CMK (cell line): ENCODE measurements around the gene METAP1D.

Experiments used
- DNase-seq: peaks from one replicate; pipeline ENCODE4 v3.0.0-alpha.2; 2010; ENCODE audit warnings: low read depth

The METAP1D gene

GRCh38 chr2:172091761-172092566 lies 92.2 kb downstream of the METAP1D start:
- no peak for DNase-seq

GRCh38 chr2:172092716-172093415 lies 93.1 kb downstream of the METAP1D start:
- DNase-seq = no peak

DNA sequence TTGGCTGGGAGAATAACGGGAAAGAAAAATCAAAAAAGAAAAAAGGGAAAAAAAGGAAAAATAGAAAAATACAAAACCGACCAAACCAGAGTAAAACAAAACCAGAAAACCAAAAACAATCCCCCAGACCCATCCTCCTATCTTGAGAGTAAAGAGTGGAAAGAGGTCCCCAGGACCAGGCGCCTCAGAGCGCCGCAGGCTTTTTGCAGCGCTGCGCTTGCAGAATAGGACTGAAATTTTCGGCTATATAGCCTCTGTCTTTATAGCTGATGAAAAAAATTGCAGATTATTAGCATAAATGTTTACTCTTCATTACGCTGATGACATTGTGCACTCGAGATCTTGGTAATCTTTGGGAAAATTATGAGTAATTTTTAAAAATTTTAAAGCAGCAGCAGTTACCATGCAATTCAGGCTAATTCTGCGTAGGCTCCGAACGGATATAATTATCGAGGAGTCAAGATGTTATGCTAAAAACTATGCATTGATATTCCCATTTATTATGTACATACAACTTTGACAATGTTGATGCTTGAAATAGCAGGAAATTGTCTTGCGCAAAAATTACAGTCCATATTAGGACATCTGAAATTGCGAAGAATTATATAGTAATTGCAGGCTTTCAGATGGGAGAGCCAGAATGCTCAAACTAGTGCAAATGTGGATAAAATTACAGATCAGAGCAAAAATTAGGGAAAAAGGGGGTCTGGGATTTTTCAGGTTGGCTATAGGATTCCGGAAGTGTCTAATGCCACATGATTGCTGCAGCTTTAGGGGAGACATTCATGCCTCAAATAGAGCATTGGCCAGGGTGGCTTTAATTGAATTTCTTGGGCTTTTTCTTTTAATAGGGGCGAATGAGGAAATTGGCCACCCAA lies 93.9 kb downstream of the METAP1D start:
- no peak for DNase-seq

- DNase-seq = no peak
These were observed 94.8 kb downstream of the METAP1D start for GRCh38 chr2:172094294-172095145.

- DNase-seq = no peak
These were observed 95.6 kb downstream of the METAP1D start for GRCh38 chr2:172095146-172095904.

DNA sequence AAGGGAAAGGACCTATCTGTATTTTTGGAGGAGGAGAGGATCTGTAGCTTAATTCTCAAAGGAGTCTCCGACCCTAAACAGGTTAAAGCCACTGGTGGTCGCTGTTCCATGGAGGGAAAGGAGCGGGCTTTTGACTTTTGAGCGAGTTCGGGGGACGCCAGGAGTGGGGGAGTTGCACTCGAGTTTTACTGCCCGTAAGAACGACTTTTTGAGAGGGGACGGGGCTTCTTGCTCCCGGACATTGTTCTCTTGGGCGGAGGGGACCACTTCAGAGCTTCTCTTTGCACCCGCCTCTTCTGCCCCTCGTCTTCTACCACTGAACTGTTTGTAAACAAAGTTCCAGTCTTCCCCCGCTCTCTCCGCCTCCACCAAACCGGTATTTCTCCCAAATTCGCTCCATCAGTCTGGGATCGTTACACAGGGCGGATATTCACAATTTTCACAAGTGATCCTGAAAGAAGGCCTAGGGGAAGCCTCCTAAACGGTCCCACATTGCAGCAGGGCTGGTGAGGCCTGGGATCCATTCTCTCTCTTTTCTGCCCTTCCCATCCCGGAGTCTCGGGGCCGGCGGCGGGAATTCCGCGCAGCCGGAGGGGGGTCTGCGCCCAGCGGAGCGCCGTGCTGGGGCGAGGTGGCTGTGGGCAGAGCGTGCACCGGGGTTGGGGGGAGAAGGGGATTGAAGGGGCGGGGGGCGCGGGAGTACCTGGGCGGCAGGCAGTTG lies 96.3 kb downstream of the METAP1D start:
- no peak for DNase-seq

DNA sequence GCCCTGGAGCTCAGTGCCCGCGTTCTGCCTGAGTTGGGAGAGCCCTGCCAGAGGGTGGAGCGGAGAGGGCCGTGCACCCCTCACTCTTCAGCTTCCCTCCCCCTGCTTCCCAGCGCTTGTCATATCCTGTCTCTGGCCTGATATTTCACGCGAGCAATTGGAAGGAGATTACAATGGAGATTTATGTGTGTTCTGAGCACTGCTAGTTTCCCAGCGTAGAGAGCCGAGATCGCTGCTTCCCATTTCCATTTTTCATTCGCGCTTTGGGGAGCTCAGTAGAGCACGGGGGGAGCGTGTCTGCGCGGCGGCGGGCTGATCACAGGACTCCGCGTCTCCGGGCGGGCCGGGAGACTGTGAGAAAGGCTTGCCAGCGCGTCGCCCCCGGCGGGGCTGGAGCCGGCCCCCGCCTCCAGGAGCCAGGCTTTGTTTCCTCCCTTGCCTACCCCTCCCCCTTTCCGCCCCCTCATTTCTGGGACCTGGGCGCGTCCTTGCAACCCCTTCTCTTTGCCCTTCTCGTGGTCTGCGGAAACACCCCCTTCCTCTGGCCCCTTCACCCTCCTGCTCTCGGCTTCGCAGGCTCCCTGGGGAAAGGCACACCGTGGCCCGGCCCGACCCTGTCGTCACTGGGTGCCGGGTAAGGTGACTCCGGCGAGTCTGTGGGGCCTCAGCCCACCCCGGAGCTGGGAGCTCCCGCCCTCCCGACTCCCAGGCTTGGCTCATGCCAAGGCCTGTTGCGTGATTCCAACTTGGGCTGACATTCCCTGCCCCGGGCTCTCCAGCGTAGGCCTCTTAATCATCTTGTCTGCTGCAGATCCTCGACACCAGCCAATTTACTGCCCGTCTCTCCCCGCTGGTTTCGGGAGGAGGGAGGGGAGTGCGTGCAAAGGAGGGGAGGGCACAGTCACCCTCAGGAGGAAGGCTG lies 97.1 kb downstream of the METAP1D start:
- DNase-seq = no peak

GRCh38 chr2:172097557-172098131 lies 97.9 kb downstream of the METAP1D start:
- no peak for DNase-seq

GRCh38 chr2:172098287-172098649 lies 98.5 kb downstream of the METAP1D start:
- DNase-seq = no peak

DNA sequence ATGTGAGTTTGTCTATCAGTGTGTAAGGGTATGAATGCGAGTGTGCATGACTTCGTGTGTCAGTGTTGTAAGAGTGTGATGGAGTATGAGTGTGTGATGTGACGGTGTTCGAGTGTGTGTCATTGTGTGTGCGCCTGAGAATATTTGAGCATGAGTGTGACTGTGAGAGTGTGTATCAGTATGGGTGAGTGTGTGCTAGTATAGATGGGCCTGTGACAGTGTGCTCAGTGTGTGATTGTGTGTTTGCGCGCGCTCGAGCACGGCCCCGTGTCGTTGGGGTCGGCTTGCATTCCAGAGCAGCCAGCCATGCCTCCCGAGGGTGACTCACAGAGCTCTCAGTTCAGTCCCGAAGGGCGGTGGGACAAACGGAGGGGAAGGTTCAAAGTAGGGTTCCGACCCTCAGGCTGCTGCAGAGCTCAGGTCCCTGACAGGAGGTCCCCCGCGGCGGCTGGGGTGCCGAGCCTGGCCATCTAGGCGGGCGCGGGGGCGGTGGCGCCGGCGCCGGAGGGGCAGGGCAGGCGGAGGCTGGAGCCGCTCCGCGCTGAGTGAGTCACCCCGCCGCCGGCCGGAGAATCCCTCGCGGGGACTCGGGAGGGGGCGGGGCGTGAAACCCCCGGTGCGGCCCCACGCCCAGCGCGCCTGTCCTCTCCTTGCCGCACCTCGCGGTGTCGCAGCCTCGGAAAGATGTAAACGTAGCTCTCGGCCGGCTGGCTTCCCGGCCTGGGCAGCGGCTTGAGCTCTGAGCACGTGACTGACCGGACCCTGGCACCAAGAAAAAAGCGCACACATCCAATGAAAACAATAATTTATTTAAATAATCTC lies 99.1 kb downstream of the METAP1D start:
- DNase-seq = no peak

DNA sequence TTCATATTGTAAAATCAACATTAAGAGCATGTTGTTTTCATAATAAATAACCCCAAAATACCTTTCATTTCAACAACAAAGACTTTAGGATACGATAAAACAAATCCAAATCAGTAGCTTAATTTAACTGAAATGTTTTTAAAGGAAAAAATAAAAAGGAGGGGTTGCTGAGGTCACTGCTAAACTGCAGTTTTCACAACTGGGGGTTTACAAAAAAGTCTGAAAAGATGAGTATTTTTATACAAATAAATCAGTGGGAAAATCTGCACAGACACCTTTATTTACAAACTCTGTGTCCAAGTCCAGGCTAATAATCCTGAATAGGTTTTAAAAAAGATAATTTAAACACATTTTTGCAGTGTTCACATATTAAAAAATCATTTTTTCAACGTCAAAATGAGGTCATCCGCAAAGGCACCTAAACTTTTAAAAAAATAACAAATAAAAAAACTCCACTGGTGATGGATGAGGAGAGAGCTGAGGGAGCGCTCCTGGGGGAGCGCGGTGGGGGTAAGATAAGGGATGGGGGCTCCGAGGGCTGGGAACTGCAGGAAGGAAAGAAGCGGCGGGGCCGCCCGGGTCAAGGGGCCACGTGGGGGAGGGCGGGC lies 99.8 kb downstream of the METAP1D start:
- DNase-seq = no peak

- no peak for DNase-seq
These were observed 100.6 kb downstream of the METAP1D start for GRCh38 chr2:172100080-172100934.

DNA sequence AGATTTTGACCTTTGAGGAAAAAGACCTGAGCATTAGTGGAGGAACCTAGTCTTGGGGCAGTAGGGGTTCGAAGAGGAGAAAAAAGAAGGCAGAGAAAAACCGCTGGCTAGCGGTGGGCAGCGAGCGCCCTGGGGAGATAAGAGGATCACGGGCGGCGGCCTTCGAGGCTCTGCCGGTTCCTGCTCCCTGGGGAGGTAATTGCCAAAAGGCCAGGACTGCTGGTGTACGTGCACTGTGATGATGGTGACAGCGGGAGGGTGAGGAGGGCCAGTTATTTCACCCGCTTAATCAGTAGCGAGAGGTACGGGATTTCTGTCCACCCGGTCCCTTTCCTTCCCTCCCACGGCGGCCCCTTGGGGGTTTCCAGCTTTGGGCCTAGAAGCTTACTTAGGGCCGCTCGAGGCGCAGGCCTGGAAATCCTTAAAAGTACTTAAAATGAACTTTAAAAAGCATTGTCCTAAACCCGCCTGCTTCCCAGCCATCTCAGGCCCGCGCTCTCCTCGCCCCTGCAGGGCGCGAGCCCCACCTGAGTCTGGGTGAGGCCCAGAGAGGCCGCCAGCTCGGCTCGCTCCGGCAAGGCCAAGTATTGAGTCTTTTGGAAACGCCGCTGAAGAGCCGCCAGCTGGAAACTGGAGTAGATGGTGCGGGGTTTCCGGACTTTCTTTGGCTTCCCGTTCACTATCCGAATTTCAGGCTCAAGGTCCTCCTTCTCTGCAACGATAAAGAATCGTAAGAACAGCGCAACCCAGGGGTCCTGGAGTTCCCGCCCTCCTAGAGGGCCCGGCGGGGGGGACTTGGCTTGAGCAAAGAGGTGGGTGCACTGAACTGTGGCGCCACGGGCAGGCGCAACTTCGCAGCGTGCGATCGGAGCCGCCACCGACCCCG lies 101.4 kb downstream of the METAP1D start:
- DNase-seq = no peak

DNA sequence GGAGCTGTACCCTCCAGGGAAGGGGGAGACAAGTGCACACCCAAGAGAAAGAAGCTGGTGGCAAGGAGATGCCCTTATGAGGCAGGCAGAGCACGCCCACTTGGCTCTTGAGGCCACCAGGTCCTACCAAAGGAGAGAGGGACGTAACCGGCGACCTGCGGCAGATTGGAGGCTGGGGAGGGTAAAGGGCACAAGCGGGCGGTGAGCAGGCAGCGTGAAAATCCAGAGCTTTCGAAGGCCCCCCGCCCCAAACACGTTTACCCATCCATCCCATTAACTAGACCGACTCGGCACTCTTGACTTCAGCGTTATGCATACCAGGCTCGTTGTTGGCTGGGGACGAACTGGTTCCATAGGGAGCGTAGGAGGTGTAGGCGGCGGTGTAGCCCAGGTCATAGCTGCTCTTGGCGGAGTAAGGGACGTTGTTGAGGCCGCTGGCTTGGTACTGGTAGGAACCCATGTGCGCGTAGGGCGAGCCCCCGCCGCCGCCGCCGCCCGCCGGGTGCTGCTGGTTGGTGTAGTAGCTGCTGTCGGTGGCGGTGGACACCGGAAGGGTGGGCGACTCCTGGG lies 102.2 kb downstream of the METAP1D start:
- no peak for DNase-seq
